Measurements from ENCODE around the gene DCX.

Gene DCX

GRCh38 chrX:111411983-111412382 lies at the start of gene DCX:
Gene DCX (minus strand): TSS chrX:111412192. CDS start chrX:111410398, 1,794 bp downstream.
- DNase-seq (ENCODE audit: low read depth in 2 of 2): no peak

- no peak for DNase-seq (ENCODE audit: low read depth in 2 of 2)
These were observed 48.6 kb upstream of the DCX start for GRCh38 chrX:111460607-111461006.

DNA sequence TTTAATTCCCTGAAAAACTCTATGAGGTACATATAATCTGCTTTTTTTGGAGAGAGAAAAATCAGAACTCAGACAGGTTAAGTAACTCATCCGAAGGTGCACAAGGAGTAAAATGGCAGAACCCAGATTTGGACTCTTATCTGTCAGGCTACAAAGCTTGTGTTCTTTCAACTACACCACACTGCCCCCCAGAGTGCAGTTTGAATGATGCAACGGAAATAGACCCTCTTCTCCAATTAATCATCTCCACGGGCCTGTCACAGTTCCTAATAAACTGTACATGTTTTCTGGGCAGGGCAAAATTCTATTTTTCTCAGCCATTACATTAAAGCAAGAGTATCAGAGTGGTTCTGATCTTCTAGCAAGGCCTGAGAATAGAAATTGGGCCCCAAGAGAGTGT lies 35.3 kb upstream of the DCX start:
- no peak for DNase-seq (ENCODE audit: low read depth in 2 of 2)

- no peak for DNase-seq (ENCODE audit: low read depth in 2 of 2)
These were observed 33.5 kb upstream of the DCX start for GRCh38 chrX:111445485-111445884.

DNA sequence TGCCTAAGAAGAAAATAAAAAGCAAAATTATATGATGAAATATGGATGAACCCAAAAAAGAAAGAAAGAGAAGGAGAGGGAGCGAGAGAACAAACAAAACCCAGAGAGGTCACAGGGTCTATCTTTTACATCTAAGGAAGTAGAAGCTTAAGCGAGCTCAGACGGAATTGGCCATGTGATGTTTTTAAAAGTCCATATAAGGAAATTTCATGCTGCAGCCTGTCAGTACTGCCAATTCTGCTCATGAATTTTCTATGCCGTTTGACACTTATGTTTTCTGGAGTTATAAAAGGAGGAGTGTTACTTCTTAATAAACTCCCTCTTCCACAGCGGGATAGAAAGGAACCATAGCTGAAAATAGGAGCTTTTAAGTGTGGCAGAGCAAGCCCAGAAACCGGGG lies 32.9 kb upstream of the DCX start:
- no peak for DNase-seq (ENCODE audit: low read depth in 2 of 2)

GRCh38 chrX:111443946-111444345 lies 32.0 kb upstream of the DCX start:
- no peak for DNase-seq (ENCODE audit: low read depth in 2 of 2)

GRCh38 chrX:111442791-111443190 lies 30.8 kb upstream of the DCX start:
- no peak for DNase-seq (ENCODE audit: low read depth in 2 of 2)

- DNase-seq (ENCODE audit: low read depth in 2 of 2): no peak
These were observed 23.5 kb upstream of the DCX start for GRCh38 chrX:111435469-111435868.

DNA sequence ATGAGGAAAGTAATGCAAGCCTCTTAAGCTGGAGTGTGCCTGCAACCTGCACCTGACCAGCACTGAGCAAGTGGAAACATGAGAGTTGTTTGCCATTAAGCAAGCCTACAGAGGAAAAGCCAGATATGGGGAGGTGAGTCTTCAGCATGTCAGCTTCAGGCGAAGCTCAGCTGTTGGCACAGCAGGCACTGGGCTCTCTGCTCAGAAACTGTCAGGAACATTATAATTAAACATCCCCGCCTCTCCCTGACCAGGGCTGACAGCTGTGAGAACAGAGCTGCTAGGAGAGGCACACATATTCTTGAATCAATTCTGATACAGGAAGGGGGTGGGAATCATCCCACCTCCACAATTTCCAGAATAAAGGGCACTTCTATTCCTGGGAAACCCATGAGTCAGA lies 19.0 kb upstream of the DCX start:
- no peak for DNase-seq (ENCODE audit: low read depth in 2 of 2)

- no peak for DNase-seq (ENCODE audit: low read depth in 2 of 2)
These were observed 435 bp downstream of the DCX start for GRCh38 chrX:111411557-111411956.

- no peak for DNase-seq (ENCODE audit: low read depth in 2 of 2)
These were observed 1.4 kb downstream of the DCX start for GRCh38 chrX:111410590-111411078.

GRCh38 chrX:111409326-111409725 lies 2.7 kb downstream of the DCX start:
- DNase-seq (ENCODE audit: low read depth in 2 of 2): no peak

DNA sequence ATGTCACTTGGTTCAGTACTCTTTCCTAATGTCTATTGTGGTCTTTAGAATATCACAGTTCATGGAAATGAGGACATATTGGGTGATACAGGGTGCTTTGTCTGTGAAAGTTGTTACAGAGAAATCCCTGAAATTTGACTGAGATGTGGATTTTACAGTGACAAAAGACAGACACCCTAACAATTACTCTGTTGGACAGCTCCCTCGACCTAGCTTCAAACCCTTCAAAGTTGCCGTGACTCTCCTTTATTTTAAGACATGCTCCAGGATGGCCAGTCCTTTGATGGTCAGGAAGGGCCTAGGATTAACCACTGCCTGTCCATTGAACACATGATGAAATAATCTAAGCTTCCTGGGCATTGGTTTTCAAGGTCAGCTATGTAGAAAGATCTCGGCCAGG lies 4.0 kb downstream of the DCX start:
- no peak for DNase-seq (ENCODE audit: low read depth in 2 of 2)

DNA sequence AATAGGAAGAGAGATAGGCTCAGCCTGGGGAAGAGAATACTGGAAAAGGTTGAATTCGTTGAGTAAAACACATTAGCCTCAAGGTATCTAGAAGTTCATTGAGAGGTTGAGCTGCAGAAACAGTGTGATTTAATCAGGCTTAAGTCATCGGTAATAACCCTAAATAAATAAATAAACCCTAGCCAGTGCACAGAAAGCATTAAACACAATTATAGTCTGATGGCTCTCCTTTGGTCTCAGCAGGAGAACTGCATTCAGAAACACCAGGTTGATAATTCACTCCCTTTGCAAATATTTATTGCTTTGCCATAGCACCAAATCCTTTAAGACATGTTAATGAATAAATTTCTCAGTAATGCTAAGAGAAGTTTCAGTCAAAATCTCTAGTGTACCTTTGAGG lies 9.6 kb downstream of the DCX start:
- no peak for DNase-seq (ENCODE audit: low read depth in 2 of 2)

DNA sequence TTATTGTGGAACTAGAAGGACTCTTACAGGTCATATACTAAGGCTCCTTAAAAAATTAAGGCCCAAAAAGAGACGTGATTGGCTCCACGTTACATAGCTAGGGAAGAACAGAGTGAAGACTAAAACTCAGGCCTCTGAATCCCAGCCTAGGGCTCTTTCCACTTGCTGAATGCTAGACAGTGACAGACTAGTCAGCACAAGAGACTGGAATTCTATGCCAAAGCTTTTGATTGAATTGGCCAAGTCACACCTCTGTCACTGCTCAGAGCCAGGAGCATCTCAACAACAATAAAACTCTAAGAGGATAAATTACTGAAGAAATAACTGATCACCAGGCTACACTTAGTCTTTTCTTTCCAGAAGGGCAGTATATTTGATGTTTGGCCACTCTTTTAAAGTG lies 16.8 kb downstream of the DCX start:
- no peak for DNase-seq (ENCODE audit: low read depth in 2 of 2)

DNA sequence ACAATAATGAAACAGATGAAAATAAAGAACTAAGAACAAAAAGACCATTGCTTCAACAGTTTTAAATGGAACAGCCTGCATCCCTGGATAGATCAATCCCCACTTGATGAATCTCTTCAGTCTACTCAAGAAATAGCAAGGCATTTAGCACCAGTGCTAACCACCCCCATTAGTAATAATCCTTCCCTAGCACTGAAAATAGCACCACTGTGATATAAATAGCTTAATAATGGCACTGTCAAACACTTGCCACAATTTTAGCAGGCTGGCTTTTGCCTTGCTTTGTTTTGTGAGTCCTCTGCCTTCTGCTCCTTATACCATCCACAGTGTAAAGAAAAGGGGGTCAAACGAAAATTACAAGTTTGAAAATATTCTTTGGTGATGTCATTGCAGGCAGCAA lies 17.4 kb downstream of the DCX start:
- no peak for DNase-seq (ENCODE audit: low read depth in 2 of 2)

DNA sequence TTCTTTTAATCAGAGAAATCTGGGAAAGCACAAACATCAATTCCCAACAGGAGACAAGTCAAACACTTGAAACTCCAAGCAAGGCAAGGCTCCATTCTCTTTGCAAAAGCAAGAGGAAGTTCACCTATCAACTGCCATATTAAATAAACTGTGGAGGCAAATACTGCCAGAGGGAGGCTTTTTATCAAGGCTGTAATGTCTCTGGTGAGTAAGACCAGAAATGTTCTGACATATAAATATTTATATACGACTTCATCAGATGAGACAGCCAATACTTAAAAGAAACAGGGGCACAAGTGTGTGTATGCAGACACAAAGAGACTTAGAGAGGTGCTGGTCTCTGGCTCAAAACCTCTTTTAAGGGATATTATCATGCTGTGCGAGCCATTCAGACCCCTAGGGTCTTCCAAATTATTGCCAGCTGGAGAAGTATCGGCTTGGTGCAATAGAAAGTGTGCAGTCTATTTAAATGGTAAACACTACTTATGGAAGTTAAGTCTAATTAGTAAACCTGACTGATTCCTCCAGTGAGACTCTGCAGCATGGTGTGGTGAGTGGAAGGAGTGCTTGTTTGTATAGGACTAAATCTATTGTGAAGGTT lies 24.4 kb downstream of the DCX start:
- no peak for DNase-seq (ENCODE audit: low read depth in 2 of 2)

GRCh38 chrX:111386615-111387233 lies 25.3 kb downstream of the DCX start:
- no peak for DNase-seq (ENCODE audit: low read depth in 2 of 2)

DNA sequence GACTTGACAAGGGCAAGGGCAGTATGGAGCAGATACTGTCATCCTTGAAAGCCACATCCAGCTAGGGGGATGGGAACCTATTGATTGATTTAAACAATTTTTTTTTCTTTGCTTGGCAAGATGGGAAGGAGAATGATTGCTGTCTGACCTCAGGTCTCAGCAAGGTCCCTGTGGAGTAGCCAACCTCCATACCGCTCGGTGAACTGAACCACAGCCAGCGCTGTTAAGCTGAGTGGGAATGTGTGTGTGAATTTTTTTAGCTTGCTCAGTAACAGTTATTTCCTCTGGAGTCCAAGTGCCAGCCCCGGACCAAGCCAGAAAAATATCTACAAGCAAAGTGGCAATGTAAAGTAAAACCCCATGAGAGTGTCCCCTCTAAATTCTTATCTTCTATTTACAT lies 25.9 kb downstream of the DCX start:
- DNase-seq (ENCODE audit: low read depth in 2 of 2): no peak

DNA sequence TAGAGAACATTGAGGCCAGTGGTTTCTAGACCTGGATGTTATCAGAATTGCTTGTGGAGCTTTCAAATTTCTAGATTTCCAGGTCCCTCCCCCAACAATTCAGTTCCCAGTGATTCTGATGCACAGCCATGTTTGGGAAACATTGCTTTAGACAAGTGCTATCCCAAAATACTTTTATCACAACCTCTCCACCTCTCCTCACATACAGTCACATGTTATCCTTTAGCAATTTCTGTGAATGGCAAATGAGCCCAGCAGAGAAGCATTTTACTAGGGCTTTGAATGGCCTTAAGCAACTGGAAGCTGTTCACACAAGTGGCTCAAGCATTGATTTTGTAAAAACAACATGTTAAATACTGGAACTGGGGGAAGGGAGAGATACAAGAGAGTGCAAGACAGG lies 29.7 kb downstream of the DCX start:
- no peak for DNase-seq (ENCODE audit: low read depth in 2 of 2)

- no peak for DNase-seq (ENCODE audit: low read depth in 2 of 2)
These were observed 35.0 kb downstream of the DCX start for GRCh38 chrX:111376897-111377578.

- no peak for DNase-seq (ENCODE audit: low read depth in 2 of 2)
These were observed 35.5 kb downstream of the DCX start for GRCh38 chrX:111376486-111376885.

DNA sequence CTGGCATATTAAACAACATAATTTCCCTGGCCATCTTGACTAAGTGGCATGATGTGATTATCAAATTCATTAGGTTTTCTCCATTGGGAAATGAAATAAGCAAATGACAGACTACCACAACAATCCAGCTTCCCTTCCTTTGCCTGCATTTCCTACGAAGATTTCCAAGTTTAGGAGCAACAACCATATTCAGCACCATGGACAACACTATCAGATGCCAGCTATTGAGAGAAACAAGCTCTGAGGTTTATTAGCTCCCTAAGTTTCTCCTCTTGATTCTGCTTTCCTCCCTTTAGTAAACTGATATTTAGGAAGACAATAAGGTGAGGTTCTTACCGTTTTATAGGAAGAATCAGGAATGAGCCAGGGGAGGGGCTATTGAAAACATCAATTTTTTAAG lies 36.2 kb downstream of the DCX start:
- no peak for DNase-seq (ENCODE audit: low read depth in 2 of 2)
